ENCODE results near the gene HDAC9.

Gene HDAC9

DNA sequence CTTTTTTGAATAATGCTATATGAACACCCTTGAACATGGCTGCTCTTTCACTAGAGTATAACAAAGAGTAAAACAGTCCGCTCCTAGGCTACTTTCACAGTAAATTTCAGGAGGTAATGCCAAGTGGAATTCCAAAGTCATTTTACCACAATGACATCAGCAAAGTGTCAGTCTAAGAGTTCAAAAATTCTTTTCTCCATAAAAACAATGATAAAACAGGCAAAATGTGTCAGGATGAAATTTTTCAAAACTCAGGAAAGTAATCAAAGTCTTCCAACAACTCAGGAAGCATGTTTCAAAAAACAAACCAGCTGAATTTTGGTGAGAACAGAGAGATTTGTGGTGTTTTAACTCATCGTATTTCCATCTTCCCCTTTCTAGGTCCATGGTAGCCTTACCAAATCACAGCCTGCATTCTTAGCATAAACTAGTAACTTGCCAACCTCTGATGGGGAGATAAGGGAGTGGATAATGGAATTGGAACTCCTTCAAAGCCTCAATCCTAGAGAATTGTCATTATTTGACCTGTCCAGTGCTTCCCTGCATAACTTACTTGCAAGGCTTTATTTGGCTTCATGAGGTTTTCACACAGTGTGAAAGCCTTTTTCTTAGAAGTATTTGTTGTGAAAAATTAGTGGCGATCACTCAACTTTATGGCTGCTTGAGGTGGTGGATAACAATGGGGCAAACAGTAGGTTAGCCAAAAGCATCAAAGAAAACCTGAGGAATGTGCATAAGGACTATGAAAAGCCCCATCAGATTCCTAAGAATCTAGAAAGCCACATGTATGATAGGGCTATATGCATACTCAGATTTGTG lies 302.7 kb downstream of the HDAC9 start:
- no peak for DNase-seq

DNA sequence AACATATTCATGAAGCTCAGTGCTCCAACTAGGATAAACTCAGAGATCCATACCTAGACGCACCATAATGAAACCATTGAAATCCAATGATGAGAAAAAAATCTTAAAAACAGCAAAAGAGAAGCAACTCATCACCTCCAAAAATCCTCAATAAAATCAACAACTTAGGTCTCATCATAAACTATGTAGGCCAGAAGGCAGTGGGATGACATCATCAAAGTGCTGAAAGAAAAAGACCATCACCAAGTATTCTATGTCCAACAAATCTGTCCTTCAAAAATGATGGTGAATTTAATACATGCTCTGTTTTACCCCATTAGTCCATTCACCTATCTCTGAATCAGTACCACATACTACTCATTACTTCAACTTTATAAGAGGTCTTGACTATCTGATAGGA lies 304.4 kb downstream of the HDAC9 start:
- no peak for DNase-seq

DNA sequence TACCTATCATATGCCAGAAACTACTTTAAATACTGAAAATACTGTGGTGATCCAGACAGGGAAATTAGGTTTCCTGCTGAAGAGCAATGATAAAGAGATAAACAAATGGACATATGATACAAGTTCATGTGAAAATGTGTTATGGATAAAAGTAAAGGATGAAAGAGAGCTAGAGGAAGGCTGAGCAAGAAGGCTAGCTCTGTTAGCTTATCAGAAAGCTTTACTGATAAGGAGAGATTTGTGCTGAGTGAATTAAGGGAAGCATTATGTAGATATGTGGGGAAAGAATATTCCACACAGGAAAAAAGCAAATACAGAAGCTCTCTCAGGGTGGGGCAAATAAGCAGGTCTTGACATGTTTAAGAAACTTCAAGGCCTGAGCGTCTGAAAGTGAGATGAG lies 308.4 kb downstream of the HDAC9 start:
- DNase-seq, result no peak

DNA sequence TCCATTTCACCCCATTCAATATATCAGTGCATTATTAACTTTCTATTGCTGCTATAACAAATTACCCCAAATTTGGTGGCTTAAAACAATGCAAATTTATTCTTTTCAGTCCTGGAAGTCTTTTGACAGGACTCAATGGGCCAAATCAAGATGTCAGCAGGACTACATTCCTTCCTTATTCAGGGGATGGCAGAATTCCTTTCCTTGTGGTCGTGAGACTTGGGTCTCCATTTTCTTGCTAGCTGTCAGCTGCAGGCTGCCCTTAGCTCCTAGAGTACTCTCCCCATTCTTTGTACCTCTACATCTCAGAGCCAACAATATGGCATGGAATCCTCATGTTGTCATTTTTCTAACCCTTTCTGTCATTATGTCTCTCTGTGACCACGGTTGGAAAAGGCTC lies 310.6 kb downstream of the HDAC9 start:
- no peak for DNase-seq

DNA sequence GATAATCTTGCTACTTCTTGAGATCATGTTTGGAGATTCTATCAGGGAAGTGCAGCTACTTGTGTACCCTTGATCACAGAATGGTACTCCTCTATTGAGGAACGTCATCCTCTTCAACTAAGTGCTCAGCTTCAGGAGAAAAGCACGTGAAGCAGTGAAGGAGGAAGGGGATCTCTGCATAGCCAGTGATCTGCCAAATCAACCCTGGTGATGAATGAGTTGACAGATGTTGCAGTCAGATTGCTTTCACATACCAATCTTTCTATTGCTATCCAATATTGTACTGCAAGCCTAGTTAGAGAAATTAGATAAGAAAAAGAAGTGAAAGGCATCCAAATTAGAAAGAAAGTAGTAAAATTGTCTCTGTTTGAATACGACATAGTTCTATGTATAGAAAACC lies 312.5 kb downstream of the HDAC9 start:
- no peak for DNase-seq

DNA sequence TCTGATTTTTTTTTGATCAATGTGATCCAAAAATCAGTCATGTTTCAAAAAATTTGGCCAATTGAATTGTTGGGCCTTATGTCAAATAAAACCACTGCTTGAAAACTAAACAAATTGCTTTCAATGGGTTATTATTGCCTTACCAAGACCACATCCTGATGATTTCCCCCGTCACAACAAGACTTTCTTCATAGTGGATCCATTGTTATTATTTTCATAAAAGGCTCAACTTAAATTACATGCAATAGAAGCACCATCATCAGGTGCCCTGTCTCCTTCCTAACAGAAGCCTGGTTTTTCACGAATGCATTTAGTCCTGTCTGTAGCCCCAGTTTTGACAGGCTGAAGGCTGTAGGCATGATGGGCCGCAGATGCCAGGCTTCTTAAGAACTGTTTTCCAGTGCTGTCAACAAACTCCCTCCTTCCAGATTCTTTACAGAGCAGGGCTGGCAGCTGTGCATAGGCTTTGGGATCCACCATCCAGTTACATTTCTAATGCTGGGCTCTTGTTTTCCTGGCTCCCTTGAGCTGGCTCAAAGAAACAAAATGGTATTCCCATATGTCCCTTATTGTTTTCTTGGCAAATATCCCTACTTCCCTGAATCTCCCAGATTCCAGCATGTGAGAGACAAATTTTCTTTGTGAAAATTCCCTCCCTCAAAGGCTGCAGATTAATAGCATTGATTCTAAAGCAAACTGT lies 319.9 kb downstream of the HDAC9 start:
- no peak for DNase-seq

DNA sequence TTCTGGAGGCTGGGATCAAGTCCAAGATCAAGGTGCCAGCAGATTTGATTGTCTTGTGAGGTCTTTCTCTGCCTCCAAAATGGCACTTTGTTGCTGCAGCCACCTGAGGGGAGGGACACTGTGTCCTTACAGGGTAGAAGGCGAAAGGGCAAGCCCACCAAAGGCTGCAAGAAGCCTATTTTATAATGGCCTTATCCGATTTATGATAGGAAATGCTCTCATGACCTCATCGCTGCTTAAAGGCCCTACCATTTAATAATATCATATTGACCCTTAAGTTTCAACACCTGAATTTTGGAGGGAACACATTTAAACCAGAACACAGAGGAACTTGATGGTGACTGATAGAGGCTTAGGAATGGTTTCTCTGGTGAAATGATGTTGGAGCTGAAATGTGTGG lies 325.4 kb downstream of the HDAC9 start:
- no peak for DNase-seq

DNA sequence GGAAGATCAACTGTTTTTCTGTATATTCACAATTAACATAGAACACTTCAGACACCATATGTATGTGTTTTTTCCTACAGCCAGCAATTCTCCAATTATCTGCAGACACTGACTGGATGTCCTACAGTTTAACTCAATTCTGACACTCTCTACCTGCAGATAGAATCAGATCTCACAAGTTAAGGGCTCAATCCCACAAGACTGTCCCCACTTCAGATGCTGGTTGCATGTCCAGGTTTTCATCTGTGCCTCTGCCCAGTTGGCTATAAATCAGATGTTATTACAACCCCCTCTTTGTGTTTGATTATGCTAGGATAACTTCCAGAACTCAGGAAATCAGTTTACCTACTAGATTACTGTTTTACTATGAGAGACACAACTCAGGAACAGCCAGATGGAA lies 326.0 kb downstream of the HDAC9 start:
- no peak for DNase-seq

DNA sequence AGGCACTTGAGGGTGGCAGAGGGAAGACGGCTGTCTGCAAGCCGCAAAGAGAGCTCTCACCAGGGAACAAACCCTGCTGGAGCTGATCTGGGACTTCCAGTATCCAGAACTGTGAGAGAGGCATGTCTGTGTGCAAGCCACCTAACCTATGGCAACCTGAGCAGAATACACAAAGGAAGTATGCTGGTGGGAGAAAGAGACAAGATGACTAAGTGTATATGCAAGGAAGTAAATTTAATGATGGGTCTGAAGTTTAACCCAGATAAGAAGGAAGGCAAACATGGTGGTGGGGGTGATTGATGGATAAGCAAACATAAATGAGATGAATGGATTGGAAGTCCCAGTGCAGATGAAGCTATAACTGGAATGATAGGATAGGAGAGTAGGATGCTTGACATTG lies 328.6 kb downstream of the HDAC9 start:
- DNase-seq, result no peak

DNA sequence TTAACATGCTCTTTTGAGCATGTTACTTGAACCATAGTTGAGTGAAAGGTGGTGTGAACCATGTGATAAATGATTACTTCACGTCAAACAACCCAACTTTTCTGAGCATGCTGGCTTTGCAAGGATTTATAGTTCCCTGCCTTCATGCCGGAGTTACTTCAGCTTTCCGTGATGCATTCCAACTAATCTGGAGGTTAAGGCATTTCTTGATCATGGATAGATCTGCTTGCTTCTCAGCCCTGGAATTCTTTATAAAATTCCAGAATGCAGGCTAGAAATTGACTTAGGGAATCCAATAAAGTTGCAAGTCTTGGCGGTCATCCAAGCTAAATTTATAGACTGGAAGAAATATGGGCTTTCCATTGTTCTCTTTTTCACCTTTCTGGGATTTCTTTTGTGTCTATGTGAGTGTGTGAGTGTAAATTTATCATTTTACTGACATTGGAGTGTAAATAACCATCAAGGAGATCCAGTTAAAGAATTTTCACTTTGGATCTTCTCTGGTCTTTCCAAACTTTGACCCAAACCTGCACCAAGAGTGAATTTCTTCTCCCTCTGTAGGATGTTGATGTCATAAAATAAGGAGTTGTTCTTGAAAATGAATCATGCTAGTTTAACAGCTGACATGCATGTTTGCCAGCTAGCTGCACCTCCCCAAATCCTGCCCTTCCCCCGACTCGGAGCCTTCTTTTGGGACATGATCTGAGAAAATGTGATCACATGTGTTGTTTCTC lies 332.9 kb downstream of the HDAC9 start:
- no peak for DNase-seq

DNA sequence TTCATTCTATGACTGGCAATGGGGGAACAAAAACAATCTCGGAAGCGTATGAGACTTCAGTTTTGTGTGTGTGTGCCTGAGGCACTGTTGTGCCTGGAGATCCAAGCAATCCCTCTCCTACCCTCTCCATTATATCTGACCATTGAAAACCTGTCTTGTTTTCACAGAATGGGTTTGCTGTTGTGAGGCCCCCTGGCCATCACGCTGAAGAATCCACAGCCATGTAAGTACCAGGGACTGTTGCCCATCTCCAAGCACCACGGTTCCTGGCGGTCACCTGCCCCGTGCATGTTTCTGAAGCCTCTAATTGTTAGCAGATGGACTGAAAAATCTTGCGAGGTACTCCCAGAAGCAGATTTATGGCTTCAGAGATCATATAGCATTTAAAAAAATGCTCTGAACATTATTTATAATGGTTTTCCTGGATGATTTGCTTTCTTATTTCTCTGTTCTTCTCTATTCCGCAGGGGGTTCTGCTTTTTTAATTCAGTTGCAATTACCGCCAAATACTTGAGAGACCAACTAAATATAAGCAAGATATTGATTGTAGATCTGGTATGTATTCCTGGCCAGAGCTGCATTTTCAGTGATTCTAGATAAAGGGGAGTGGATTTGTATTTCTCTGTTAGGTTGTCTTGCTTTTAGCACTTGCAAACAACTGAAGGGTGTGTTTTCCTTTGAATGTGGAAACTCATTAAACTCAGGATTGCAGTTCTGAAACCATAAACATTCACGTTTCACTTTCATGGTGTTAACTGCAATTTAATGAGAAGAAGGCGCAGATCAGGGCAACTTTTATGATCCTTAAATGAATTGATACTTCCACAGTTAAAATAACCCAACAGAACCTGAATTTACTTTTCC lies 333.7 kb downstream of the HDAC9 start:
- no peak for DNase-seq

DNA sequence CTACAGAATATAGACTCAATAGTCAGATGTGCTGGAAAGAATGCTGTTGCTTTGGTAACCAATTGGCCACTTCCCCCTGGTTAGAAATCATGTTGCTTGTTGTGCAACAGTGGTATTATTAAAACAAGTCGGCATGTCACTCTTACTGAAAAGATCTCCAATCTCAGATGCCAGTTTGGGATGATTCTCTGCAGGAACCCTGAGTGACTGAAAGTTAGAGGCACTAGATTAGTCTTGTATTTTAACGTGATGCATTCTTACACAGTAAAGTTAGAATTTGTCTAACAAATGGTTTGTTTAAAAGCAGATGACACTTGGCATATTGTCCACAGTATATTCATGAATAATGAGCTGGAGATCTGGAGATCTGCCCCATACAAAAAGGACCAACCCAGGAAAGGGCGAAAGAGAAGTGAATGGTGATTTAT lies 334.3 kb downstream of the HDAC9 start:
- no peak for DNase-seq

DNA sequence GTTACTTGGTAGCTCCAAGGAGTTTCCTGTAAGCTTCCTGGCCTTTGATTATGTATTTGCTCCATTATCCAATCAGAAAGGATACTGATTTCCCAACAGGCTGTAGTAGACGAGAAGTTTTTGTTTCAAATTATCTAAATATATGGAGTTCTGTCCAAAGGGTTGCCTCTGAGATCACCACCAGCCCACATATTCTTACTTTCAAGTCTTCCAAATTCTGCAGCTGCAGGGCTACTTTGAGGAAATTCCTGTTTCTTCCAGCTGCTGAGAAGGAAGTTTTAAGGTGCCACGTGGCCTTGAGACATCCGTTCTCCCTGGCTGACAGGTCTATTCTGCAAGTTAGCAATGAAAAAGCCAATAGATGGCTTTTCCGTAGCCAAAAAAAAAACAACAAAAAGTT lies 335.9 kb downstream of the HDAC9 start:
- no peak for DNase-seq

DNA sequence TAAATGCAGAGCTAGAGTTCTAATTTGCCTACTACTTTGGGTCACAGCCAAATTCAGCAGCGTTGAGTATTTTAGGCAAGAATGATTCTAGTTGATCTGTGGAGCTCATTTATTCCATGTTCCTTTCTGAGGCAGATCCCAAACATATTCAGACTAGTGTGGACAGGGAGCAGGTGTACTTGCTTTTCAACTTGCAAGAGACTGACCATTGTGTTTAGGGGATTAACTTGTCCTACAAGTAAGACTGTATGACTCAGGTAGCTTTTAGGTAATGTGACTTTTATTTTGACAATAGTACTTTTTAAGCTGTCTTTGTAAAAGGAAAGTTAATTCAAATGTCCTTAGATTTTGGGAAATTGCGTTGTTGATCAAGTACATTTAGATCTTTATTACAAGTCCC lies 336.4 kb downstream of the HDAC9 start:
- DNase-seq, result no peak

DNA sequence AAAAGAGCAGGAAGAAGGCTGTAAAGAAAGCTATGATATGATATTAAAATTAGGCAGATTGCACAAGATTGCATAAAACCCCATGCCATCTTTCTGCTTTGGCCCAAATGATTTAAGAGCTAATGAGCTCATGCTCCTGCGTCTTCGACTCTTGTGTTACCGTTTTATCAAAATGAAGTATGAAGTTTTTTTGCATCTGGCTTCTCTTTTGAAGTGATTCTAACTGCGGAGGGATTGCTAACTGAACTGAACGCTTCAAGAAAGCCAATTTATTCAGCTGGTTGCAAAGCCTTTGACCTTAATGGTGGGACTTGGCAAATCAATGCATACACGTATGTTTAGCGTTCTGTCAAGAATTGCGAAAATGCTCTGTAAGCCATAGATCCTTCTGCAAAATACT lies 339.0 kb downstream of the HDAC9 start:
- DNase-seq, result no peak

DNA sequence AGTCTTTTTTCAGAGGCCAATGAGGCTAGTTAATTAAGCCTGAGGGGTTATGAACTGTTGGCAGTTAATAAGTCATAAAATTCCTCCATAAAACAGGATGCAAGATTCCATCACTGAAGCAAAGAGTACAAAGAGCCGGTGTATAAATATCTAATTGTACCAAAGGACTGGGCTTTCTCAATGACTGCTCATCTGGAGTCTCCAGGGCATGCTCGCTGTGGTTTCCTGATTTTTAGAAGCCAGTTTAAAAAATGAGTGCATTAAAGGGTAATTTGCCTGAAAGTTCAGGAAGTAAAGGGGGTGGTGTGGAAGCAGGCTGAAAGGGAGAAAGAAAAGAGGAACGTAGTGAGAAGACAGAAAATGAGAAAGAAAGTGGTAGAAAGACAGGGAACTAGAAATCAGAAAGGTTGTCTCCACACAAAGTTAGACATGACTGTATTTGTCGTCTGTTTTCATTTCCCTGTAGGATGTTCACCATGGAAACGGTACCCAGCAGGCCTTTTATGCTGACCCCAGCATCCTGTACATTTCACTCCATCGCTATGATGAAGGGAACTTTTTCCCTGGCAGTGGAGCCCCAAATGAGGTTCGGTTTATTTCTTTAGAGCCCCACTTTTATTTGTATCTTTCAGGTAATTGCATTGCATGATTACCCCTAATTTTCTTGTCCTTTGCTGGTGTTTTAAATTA lies 339.6 kb downstream of the HDAC9 start:
- no peak for DNase-seq

DNA sequence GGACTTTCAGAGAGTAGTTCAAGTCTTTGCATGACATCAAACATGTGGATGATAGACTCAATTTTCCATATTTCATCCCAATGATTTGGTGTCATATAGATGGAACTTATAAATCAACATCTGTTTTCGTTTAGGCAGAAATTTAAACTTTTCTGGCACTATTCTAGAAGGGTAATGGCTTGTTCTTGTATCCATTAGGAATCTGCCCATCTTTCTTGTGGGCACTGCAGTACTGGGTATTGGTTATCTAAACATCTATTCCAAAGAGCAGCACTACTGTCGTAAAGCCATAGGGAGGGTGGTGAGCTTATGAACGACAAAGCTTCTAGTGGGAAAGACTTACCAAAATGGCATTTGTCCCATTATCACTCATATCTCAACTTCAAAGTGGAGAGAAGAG lies 348.4 kb downstream of the HDAC9 start:
- no peak for DNase-seq

DNA sequence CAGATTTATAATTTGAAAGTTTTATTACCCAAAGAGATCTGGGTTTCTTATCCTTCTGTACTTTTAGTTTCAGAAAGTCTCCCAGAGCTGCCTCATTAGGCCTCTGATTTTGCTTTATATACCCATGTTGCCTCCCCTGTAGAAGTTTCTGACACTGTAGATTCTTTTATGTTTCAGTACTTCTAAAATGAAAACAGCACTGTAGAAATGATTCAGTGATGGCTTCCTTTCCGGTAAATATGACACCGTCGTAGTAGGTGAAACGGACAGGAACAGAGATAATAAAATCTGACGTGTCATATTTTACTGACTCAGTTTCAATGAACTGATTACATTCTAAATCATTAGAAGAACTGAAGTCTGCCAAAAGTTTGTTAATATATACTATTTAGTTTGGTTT lies 349.2 kb downstream of the HDAC9 start:
- no peak for DNase-seq

DNA sequence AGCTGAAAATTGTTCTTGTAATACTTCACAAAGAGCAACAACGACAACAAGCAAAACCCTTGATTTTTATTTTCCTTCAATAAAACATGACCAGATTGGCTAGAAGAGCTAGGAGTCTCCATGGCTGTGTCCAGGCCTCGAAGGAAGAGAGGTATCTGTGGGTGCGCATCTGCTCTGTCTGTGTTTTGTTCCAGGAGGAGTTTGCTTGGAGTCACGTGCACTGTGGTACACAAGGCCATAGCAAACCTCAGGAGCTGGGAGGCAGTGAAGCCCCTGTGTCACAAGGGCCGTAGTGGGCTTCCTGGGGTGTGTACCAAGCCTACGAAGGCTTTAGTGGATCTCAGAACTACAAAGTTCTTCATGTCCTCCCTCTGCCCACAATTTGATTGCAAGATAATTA lies 350.2 kb downstream of the HDAC9 start:
- no peak for DNase-seq

DNA sequence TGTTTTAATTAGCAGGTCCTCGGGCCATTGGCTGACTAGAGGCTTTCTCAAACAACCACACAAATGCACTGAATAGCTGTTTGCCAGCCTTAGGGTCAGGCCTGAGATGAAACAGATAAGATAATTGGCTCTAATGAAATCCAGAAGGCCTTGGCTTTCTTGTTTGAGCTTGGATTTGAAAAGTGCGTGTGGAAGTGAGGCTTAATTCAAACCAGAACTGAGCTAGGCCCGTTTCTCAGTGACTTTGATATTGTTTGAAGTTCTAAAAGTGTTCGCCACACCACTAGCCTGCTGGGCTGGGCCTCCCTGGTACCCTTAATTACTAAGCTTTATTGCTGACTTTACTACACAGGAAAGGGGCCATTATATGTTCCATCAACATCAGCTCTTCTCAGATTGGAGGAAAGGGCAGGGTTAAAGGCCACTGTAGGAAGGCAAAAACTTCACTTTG lies 351.2 kb downstream of the HDAC9 start:
- no peak for DNase-seq

DNA sequence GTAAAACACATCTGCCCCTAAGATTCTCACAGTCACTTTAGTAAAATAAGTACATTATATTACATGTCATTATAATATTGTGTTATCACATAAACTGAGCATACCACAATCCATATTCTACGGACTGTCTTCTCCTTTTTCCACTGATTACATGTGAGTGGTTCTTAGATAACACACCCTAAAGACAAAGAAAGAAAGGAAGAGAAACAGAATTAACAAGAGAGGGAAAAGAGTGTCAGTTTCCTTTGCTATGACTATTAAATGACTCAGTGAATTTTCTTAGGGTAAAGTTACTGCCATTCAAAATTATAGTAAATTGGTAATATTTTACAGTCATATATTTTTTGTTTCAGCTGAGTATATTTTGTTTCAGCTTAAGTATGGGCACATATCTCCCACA lies 353.6 kb downstream of the HDAC9 start:
- no peak for DNase-seq

DNA sequence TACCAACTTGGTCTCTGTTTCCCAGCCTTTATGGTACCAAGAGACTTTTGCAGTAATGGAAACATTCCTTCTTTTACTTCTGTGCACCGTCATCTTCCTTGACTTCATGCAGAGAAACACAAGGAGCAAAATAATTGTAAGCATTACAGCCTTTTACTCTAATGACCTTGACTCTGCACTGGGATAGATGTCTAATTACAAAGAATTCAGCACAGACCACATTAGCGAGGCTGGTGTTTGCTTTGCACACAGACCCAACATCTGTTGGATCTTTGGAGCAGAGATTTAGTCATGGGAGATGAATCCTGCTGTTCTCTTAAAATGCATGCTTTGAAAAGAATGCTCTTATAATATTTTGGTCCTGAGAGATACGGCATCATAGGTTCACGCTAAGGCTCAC lies 360.2 kb downstream of the HDAC9 start:
- no peak for DNase-seq
